Measurements from ENCODE around the gene HARBI1.

The HARBI1 gene

GRCh38 chr11:46633291-46634217 lies 16.5 kb upstream of the HARBI1 start:
- no peak for DNase-seq (ENCODE audit: low read depth)

GRCh38 chr11:46632502-46632901 lies 15.5 kb upstream of the HARBI1 start:
- DNase-seq (ENCODE audit: low read depth): no peak

GRCh38 chr11:46631676-46632075 lies 14.6 kb upstream of the HARBI1 start:
- DNase-seq (ENCODE audit: low read depth): no peak

DNA sequence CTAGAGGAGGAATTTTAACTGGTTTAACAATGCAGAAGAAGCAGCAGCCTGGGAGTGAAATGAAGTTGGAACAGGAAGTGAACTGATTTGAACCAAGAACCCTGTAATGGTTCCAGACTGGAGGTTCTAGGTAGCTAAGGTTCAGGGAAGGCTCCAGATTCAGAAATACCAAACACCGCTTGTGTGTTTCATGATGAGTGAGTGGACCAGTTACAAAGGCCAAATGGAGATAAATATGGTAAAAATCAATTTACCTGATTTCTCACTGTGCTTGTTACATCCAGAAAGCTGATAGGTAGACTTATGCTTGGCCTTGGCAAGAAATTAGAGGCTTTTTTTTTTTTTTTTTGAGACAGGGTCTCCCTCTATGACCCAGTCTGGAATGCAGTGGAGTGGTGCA lies 13.2 kb upstream of the HARBI1 start:
- no peak for DNase-seq (ENCODE audit: low read depth)

DNA sequence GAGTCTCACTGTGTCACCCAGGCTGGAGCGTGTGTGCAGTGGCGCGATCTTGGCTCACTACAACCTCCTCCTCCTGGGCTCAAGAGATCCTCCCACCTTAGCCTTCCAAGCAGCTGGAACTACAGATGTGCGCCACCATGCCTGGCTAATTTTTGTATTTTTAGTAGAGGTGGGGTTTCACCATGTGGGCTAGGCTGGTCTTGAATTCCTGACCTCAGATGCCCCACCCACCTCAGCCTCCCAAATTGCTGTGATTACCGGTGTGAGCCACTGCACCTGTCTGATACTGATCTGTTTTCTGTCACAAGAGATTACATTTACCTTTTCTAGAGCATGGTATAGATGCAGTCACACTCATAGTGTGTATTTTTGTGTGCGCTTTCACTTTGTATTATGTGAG lies 11.9 kb upstream of the HARBI1 start:
- DNase-seq (ENCODE audit: low read depth): no peak

GRCh38 chr11:46625406-46625805 lies 8.4 kb upstream of the HARBI1 start:
- no peak for DNase-seq (ENCODE audit: low read depth)

GRCh38 chr11:46618837-46619236 lies 1.8 kb upstream of the HARBI1 start:
- DNase-seq (ENCODE audit: low read depth): no peak

DNA sequence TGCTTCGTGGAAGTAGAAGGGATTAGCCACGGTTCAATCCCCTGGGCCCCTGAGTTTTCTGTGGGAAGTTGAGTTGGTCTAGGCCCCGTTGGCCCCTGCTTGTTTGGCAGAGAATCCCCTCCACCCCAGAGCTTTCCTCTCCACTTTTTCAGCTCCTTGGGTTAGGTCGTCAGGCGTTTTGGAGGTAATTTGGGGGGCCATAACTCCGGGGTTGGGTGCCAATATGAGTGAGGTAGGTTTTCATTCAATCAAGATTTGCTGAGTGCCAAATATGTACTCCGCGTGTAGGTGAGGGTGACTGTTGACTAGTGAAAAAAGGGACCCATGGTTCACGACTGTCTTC lies 916 bp upstream of the HARBI1 start:
- no peak for DNase-seq (ENCODE audit: low read depth)

GRCh38 chr11:46616551-46617133 lies 385 bp downstream of the HARBI1 start:
- DNase-seq (ENCODE audit: low read depth): peak; percentile 9

GRCh38 chr11:46615756-46616155 lies 1.3 kb downstream of the HARBI1 start:
- DNase-seq (ENCODE audit: low read depth): peak; percentile 53

DNA sequence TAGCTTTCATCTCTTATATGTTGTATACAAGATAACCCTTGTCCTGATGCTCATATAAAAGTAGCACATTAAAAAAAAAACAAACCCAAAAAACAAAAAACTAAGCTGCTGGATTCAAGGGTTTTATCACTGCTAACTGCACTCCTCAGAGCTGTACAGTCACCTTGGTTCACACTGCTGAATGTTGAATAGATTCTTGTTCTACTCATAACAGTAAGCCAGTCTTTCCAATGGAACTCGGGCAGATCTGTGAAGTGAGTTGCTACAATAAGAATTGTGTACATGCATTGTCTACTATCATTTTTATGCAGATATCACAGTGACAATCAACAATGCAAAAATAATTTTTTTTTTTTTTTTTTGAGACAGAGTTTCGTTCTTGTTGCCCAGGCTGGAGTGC lies 4.7 kb downstream of the HARBI1 start:
- DNase-seq (ENCODE audit: low read depth): no peak

DNA sequence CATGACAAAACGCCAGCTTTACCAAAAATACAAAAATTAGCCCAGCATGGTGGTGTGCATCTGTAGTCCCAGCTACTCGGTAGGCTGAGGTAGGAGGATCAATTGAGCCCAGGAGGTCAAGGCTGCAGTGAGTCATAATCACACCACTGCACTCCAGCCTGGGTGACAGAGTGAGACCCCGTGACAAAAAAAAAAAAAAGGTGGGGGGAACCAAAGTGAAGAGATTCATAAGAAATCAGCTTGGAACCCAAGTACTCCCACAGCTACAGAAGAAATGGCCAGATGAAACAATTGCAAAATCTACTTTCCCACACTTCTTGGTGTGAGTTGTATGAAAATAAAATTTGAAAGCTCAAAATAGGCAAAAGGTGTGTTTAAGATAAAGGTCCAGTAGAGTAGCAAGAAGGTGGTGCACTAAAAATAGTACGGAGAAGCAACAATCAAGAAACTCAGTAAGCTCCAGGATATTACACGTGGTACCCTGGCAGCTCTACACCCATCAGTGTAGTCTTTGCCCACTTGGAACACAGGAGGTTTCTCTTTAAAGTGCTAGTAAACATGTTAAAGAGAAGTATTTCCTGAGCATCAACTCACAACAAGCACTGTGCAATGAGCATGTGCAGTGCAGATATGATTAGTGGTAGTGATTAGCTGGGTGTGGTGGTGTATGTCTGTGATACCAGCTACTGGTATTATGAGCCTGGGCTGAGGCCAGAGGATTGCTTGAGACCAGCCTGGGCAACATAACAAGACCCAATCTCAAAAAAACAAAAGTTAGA lies 5.3 kb downstream of the HARBI1 start:
- no peak for DNase-seq (ENCODE audit: low read depth)

GRCh38 chr11:46609386-46609785 lies 7.6 kb downstream of the HARBI1 start:
- DNase-seq (ENCODE audit: low read depth): no peak

DNA sequence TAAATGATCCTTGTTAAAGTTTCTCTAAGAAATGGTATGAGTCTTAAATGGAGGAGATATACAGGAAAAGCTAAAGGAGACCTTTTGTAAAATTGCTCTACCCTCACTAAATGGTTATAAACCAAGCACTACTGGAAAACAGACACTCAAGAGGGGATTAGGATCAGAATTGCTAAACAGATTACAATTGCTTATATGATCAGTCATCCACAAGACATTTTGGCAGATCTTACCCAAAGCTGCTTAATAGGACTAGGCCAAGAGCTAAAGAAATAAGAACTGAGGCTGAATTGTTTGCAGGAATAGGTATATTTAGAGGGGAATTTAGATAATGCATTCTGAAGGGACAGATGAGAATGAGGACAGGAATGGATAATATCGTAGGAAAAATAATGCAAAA lies 9.5 kb downstream of the HARBI1 start:
- no peak for DNase-seq (ENCODE audit: low read depth)

DNA sequence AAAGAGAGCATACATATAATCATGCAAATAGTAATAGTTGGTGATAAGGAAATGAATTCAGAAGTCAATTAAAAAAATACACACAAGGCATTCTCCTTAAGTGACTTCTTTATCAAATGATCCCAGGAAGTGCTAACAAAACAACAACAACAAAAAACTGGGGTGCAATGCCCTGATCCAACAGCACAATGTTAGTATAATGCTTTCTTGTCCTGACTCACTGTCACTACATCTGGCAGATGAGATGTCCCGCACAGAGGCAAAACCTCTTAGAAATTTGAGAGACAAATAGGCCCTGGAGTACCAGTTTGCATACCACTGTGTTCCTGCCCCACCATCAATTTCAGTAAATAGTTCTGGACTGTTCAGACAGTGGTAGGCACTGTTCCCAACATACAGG lies 12.2 kb downstream of the HARBI1 start:
- no peak for DNase-seq (ENCODE audit: low read depth)

GRCh38 chr11:46603704-46604308 lies 13.2 kb downstream of the HARBI1 start:
- no peak for DNase-seq (ENCODE audit: low read depth)

DNA sequence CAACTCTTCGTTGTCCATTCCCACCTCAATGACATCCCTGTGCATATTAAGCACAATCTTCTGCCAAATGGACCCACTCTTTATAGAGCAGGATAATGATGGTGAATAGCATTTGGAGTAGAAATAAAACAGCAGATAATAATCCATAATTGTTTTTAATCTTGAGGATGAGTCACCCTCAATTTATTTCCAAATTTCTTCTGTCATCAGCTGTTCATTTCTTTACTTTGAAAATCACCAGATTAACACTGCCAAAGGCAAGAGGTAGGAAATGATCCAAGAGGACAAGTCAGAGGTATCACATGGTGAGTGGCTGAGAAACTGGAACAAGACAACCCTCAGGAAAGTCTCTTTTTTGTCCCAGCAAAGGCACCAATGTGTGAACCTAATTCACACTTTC lies 15.9 kb downstream of the HARBI1 start:
- DNase-seq (ENCODE audit: low read depth): no peak

GRCh38 chr11:46600194-46600960 lies 16.6 kb downstream of the HARBI1 start:
- DNase-seq (ENCODE audit: low read depth): no peak

- DNase-seq (ENCODE audit: low read depth): no peak
These were observed 17.5 kb downstream of the HARBI1 start for GRCh38 chr11:46599340-46600193.

GRCh38 chr11:46597609-46598219 lies 19.3 kb downstream of the HARBI1 start:
- DNase-seq (ENCODE audit: low read depth): peak; percentile 39

Measured in EH (cell line).